ENCODE data around the gene NR3C2. TPM values are rescaled to one million over a fixed set of nuclear protein-coding genes. Genes with fewer than 3 reads are reported as not detected.

NR3C2 gene
- total and polyA plus RNA-seq, 2 of the 4 experiments (the other 2 are of a cell fraction) = 1.1 to 2.3 TPM

- intact Hi-C loops (cut with micrococcal nuclease) (no loop called here), in situ Hi-C loops (cut with MboI; ENCODE audit: low sequenced_read_pairs) (no loop called here), dilution Hi-C loops (cut with HindIII; ENCODE audit: low sequenced_read_pairs, unreplicated experiment) (no loop called here)
- Histone ChIP-seq H3K79me1 (ENCODE audit: low read depth in 1 of 2, low read length in 2 of 2) (no peaks in the 10 kb centered on the region), H4K5ac (ENCODE audit: low read depth, low read length) (no peak overlapping the region), H2BK5ac (ENCODE audit: low read depth, low read length, poor library complexity, severe bottlenecking) (no peak overlapping the region), H2BK120ac (ENCODE audit: low read depth, low read length) (no peak overlapping the region), H2BK15ac (ENCODE audit: low read depth, low read length) (no peak overlapping the region), H3K14ac (replicated peaks; ENCODE audit: low read depth, low read length) (no peak overlapping the region), H3K9me3 (ENCODE audit: control insufficient read depth, insufficient read depth, low read length) (no peaks in the 10 kb centered on the region), H3K36me3 (ENCODE audit: control insufficient read depth, insufficient read depth, low read length) (no peaks in the 10 kb centered on the region), H3K4me2 (ENCODE audit: low read depth, low read length) (no peak overlapping the region), H3K9ac (ENCODE audit: low read depth, low read length) (no peak overlapping the region), H3K56ac (ENCODE audit: extremely low read depth, insufficient read depth, low read length) (no peak overlapping the region), H3K27me3 (ENCODE audit: control insufficient read depth, insufficient read depth, low read length) (no peaks in the 10 kb centered on the region), H3K18ac (ENCODE audit: low read depth, low read length) (no peak overlapping the region), H3K23ac (ENCODE audit: low read depth, low read length) (no peak overlapping the region), H3K4ac (ENCODE audit: low read depth, low read length) (no peak overlapping the region), H3K4me3 (ENCODE audit: insufficient read depth, low read depth, low read length) (no peak overlapping the region), H3K9me1 (ENCODE audit: insufficient read depth, low read length) (no peaks in the 10 kb centered on the region), H4K91ac (ENCODE audit: insufficient read depth, low read depth, low read length) (no peak overlapping the region), H2AK5ac (ENCODE audit: low read depth, low read length) (no peak overlapping the region), H3K4me1 (ENCODE audit: control insufficient read depth, insufficient read depth, low read length) (no peaks in the 10 kb centered on the region), H4K20me1 (ENCODE audit: insufficient read depth, low read length) (no peaks in the 10 kb centered on the region), H3K27ac (ENCODE audit: insufficient read depth, low read length) (no peak overlapping the region), H4K8ac (ENCODE audit: low read depth in 2 of 2, low read length in 2 of 2) (no peak overlapping the region), H2AFZ (replicated peaks; ENCODE audit: low read length, poor library complexity) (no peak overlapping the region), H2BK20ac (ENCODE audit: low read depth, low read length) (no peak overlapping the region), H2AK9ac (replicated peaks; ENCODE audit: low read depth, low read length, poor library complexity) (no peak overlapping the region)
- CTCF ChIA-PET = no interaction called here
- DNase-seq = no peak
- TF ChIP-seq, protein P1, sequence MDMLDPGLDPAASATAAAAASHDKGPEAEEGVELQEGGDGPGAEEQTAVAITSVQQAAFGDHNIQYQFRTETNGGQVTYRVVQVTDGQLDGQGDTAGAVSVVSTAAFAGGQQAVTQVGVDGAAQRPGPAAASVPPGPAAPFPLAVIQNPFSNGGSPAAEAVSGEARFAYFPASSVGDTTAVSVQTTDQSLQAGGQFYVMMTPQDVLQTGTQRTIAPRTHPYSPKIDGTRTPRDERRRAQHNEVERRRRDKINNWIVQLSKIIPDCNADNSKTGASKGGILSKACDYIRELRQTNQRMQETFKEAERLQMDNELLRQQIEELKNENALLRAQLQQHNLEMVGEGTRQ (IDR thresholded peaks at IDR 0.05; ENCODE audit: low read depth, low read length) = no peak
- TF ChIP-seq SMC3 (IDR thresholded peaks at IDR 0.05; ENCODE audit: low read depth, low read length) = no peak
- TF ChIP-seq MXI1 (IDR thresholded peaks at IDR 0.05; ENCODE audit: borderline replicate concordance, low read depth, low read length) = no peak
- no peak for TF ChIP-seq POLR2A (IDR thresholded peaks at IDR 0.05; ENCODE audit: low read depth, low read length)
- no peak for TF ChIP-seq BHLHE40 (IDR thresholded peaks at IDR 0.05; ENCODE audit: low read depth, low read length)
- no peak for TF ChIP-seq CTCF (conservative IDR thresholded peaks at IDR 0.05; ENCODE audit: low read depth, low read length)
- no peak for TF ChIP-seq ELK1 (IDR thresholded peaks at IDR 0.05; ENCODE audit: borderline replicate concordance, low read depth, low read length)
- TF ChIP-seq CEBPB (IDR thresholded peaks at IDR 0.05; ENCODE audit: low read depth, low read length) = no peak
- no peak for TF ChIP-seq RCOR1 (IDR thresholded peaks at IDR 0.05; ENCODE audit: insufficient replicate concordance, low read length)
- no peak for TF ChIP-seq NFE2L2 (IDR thresholded peaks at IDR 0.05; ENCODE audit: low read depth, low read length)
- no peak for TF ChIP-seq CHD1 (IDR thresholded peaks at IDR 0.05; ENCODE audit: low read depth, low read length)
- no peak for TF ChIP-seq MAFK (IDR thresholded peaks at IDR 0.05; ENCODE audit: low read depth, low read length)
- no peak for TF ChIP-seq RAD21 (IDR thresholded peaks at IDR 0.05; ENCODE audit: low read length)
- WGBS, 2 experiments (ENCODE audit: extremely low coverage in 2 of 2, insufficient read length in 1 of 2) = 83% methylated on average over 1 of the region's 4 CpGs; no CpG with 5 or more reads in 1 of the 2 experiments
- no peak for ATAC-seq (ENCODE audit: low read depth)
- no TSS peak for BruUV-seq (replicated peaks)
- POLR2A ChIA-PET (ENCODE audit: unreplicated experiment) = no interaction called here
Measured at GRCh38 chr4:148355442-148356123, 86.6 kb downstream of the NR3C2 start.

Data from IMR-90 (cell line).